ENCODE data around the gene PSTPIP2. TPM values are rescaled to one million over a fixed set of nuclear protein-coding genes. Genes with fewer than 3 reads are reported as not detected.

Gene PSTPIP2
- total and polyA plus RNA-seq, 2 of the 4 experiments (the other 2 are of a cell fraction), result 10.4 to 12.4 TPM

- dilution Hi-C loops (cut with HindIII; ENCODE audit: low sequenced_read_pairs, unreplicated experiment), result no loop called here
- Histone ChIP-seq H3K4me1 (ENCODE audit: control insufficient read depth, insufficient read depth, low read length) (peaks cover 3% of the 10 kb centered on the region), H2BK20ac (ENCODE audit: low read depth, low read length) (no peak overlapping the region), H3K56ac (ENCODE audit: extremely low read depth, insufficient read depth, low read length) (no peak overlapping the region), H3K18ac (ENCODE audit: low read depth, low read length) (no peak overlapping the region), H4K91ac (ENCODE audit: insufficient read depth, low read depth, low read length) (no peak overlapping the region), H3K27ac (ENCODE audit: insufficient read depth, low read length) (no peak overlapping the region), H3K23ac (ENCODE audit: low read depth, low read length) (no peak overlapping the region), H4K5ac (ENCODE audit: low read depth, low read length) (no peak overlapping the region), H2BK15ac (ENCODE audit: low read depth, low read length) (no peak overlapping the region), H3K4me3 (ENCODE audit: insufficient read depth, low read depth, low read length) (no peak overlapping the region), H3K14ac (replicated peaks; ENCODE audit: low read depth, low read length) (no peak overlapping the region), H2AFZ (replicated peaks; ENCODE audit: low read length, poor library complexity) (no peak overlapping the region), H3K27me3 (ENCODE audit: control insufficient read depth, insufficient read depth, low read length) (no peaks in the 10 kb centered on the region), H4K8ac (ENCODE audit: low read depth in 2 of 2, low read length in 2 of 2) (no peak overlapping the region), H3K4ac (ENCODE audit: low read depth, low read length) (no peak overlapping the region), H3K4me2 (ENCODE audit: low read depth, low read length) (no peak overlapping the region), H3K9ac (ENCODE audit: low read depth, low read length) (no peak overlapping the region), H2BK120ac (ENCODE audit: low read depth, low read length) (no peak overlapping the region), H3K9me3 (ENCODE audit: control insufficient read depth, insufficient read depth, low read length) (no peaks in the 10 kb centered on the region), H3K9me1 (ENCODE audit: insufficient read depth, low read length) (peaks cover 9% of the 10 kb centered on the region; the same call in 1 of the 2 replicates), H3K36me3 (ENCODE audit: control insufficient read depth, insufficient read depth, low read length) (peaks cover 10% of the 10 kb centered on the region), H2BK5ac (ENCODE audit: low read depth, low read length, poor library complexity, severe bottlenecking) (no peak overlapping the region), H2AK9ac (replicated peaks; ENCODE audit: low read depth, low read length, poor library complexity) (no peak overlapping the region), H2AK5ac (ENCODE audit: low read depth, low read length) (no peak overlapping the region), H3K79me1 (ENCODE audit: low read depth in 1 of 2, low read length in 2 of 2) (peaks cover 6 to 33% of the 10 kb centered on the region in 2 experiments; a peak in 3 of 4 replicates), H4K20me1 (ENCODE audit: insufficient read depth, low read length) (peaks cover 8% of the 10 kb centered on the region; the same call in 1 of the 2 replicates)
- 72% methylated on average over 2 of the region's 5 CpGs; no CpG with 5 or more reads in 1 of the 2 experiments for WGBS, 2 experiments (ENCODE audit: extremely low coverage in 2 of 2, insufficient read length in 1 of 2)
- CTCF ChIA-PET, result no interaction called here
- ATAC-seq (ENCODE audit: low read depth) (no peak), DNase-seq (no peak)
- TF ChIP-seq MAZ (IDR thresholded peaks at IDR 0.05; ENCODE audit: borderline replicate concordance, low read depth, low read length), result no peak
- no peak for TF ChIP-seq FOS (IDR thresholded peaks at IDR 0.05; ENCODE audit: low read depth, low read length)
- TF ChIP-seq CHD1 (IDR thresholded peaks at IDR 0.05; ENCODE audit: low read depth, low read length), result no peak
- no peak for TF ChIP-seq BHLHE40 (IDR thresholded peaks at IDR 0.05; ENCODE audit: low read depth, low read length)
- TF ChIP-seq, protein P1, sequence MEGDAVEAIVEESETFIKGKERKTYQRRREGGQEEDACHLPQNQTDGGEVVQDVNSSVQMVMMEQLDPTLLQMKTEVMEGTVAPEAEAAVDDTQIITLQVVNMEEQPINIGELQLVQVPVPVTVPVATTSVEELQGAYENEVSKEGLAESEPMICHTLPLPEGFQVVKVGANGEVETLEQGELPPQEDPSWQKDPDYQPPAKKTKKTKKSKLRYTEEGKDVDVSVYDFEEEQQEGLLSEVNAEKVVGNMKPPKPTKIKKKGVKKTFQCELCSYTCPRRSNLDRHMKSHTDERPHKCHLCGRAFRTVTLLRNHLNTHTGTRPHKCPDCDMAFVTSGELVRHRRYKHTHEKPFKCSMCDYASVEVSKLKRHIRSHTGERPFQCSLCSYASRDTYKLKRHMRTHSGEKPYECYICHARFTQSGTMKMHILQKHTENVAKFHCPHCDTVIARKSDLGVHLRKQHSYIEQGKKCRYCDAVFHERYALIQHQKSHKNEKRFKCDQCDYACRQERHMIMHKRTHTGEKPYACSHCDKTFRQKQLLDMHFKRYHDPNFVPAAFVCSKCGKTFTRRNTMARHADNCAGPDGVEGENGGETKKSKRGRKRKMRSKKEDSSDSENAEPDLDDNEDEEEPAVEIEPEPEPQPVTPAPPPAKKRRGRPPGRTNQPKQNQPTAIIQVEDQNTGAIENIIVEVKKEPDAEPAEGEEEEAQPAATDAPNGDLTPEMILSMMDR (conservative IDR thresholded peaks at IDR 0.05; ENCODE audit: low read depth, low read length), result no peak
- no peak for TF ChIP-seq CEBPB (IDR thresholded peaks at IDR 0.05; ENCODE audit: low read depth, low read length)
- no peak for TF ChIP-seq ELK1 (IDR thresholded peaks at IDR 0.05; ENCODE audit: borderline replicate concordance, low read depth, low read length)
- TF ChIP-seq USF2 (IDR thresholded peaks at IDR 0.05; ENCODE audit: low read depth, low read length), result no peak
- no peak for TF ChIP-seq SMC3 (IDR thresholded peaks at IDR 0.05; ENCODE audit: low read depth, low read length)
- TF ChIP-seq RFX5 (IDR thresholded peaks at IDR 0.05; ENCODE audit: low read depth, low read length), result no peak
- TF ChIP-seq POLR2A (IDR thresholded peaks at IDR 0.05; ENCODE audit: low read depth, low read length), result no peak
- TF ChIP-seq MXI1 (IDR thresholded peaks at IDR 0.05; ENCODE audit: borderline replicate concordance, low read depth, low read length), result no peak
- no peak for TF ChIP-seq RAD21 (IDR thresholded peaks at IDR 0.05; ENCODE audit: low read length)
- no peak for TF ChIP-seq MAFK (IDR thresholded peaks at IDR 0.05; ENCODE audit: low read depth, low read length)
- TF ChIP-seq RCOR1 (IDR thresholded peaks at IDR 0.05; ENCODE audit: insufficient replicate concordance, low read length), result no peak
- no peak for TF ChIP-seq NFE2L2 (IDR thresholded peaks at IDR 0.05; ENCODE audit: low read depth, low read length)
- in situ Hi-C loops (cut with MboI; ENCODE audit: low sequenced_read_pairs), result no loop called here
- POLR2A ChIA-PET (ENCODE audit: unreplicated experiment), result no interaction called here
- no TSS peak for BruUV-seq (replicated peaks)
- intact Hi-C loops (cut with micrococcal nuclease), result no loop called here
Observed at GRCh38 chr18:46040747-46041104, 31.3 kb downstream of the PSTPIP2 start.

Measured in IMR-90 (cell line).